Measurements from ENCODE around the gene UAP1L1.
"Not testable (repeated sequence)": the region's sequence is repeated elsewhere in the genome, so short reads cannot be mapped to it uniquely, and the experiment has no call there.

The UAP1L1 gene

GRCh38 chr9:137116728-137117127 is 39.4 kb downstream of the UAP1L1 start:
- peaks cover 53% of the 10 kb centered on the region for H3K27me3 ChIP-seq (ENCODE audit: insufficient read depth, low read length)
- H3K27ac ChIP-seq (ENCODE audit: low read length), result no peak overlapping the region
- no peaks in the 10 kb centered on the region for H3K36me3 ChIP-seq (ENCODE audit: insufficient read depth, low read depth, low read length)
- no peaks in the 10 kb centered on the region for H3K9me3 ChIP-seq (ENCODE audit: insufficient read depth, low read depth, low read length)
- no peak overlapping the region for H3K9ac ChIP-seq (ENCODE audit: low read depth, low read length)
- no peaks in the 10 kb centered on the region for H3K4me1 ChIP-seq (ENCODE audit: insufficient read depth, low read length)
- no peak overlapping the region for H3K4me3 ChIP-seq (ENCODE audit: low read length)

- Histone ChIP-seq H3K9me3 (ENCODE audit: insufficient read depth, low read depth, low read length) (no peaks in the 10 kb centered on the region), H3K4me3 (ENCODE audit: low read length) (no peak overlapping the region), H3K27me3 (ENCODE audit: insufficient read depth, low read length) (peaks cover 53% of the 10 kb centered on the region), H3K36me3 (ENCODE audit: insufficient read depth, low read depth, low read length) (no peaks in the 10 kb centered on the region), H3K9ac (ENCODE audit: low read depth, low read length) (no peak overlapping the region), H3K4me1 (ENCODE audit: insufficient read depth, low read length) (no peaks in the 10 kb centered on the region), H3K27ac (ENCODE audit: low read length) (no peak overlapping the region)
Observed at GRCh38 chr9:137117269-137117731, 40.0 kb downstream of the UAP1L1 start.

GRCh38 chr9:137118092-137118603 is 40.8 kb downstream of the UAP1L1 start:
- not testable (repeated sequence) for H3K9ac ChIP-seq (ENCODE audit: low read depth, low read length); H3K36me3 ChIP-seq (ENCODE audit: insufficient read depth, low read depth, low read length); H3K27ac ChIP-seq (ENCODE audit: low read length); H3K9me3 ChIP-seq (ENCODE audit: insufficient read depth, low read depth, low read length); H3K4me3 ChIP-seq (ENCODE audit: low read length); H3K4me1 ChIP-seq (ENCODE audit: insufficient read depth, low read length)
- H3K27me3 ChIP-seq (ENCODE audit: insufficient read depth, low read length), result peaks cover 46% of the 10 kb centered on the region

GRCh38 chr9:137121927-137122795 is 44.8 kb downstream of the UAP1L1 start:
- H3K27ac ChIP-seq (ENCODE audit: low read length); H3K9ac ChIP-seq (ENCODE audit: low read depth, low read length); H3K9me3 ChIP-seq (ENCODE audit: insufficient read depth, low read depth, low read length); H3K27me3 ChIP-seq (ENCODE audit: insufficient read depth, low read length); H3K4me1 ChIP-seq (ENCODE audit: insufficient read depth, low read length); H3K36me3 ChIP-seq (ENCODE audit: insufficient read depth, low read depth, low read length); H3K4me3 ChIP-seq (ENCODE audit: low read length): not testable (repeated sequence)

GRCh38 chr9:137122796-137123467 is 45.6 kb downstream of the UAP1L1 start:
- H3K27me3 ChIP-seq (ENCODE audit: insufficient read depth, low read length); H3K9me3 ChIP-seq (ENCODE audit: insufficient read depth, low read depth, low read length); H3K9ac ChIP-seq (ENCODE audit: low read depth, low read length); H3K27ac ChIP-seq (ENCODE audit: low read length); H3K36me3 ChIP-seq (ENCODE audit: insufficient read depth, low read depth, low read length); H3K4me1 ChIP-seq (ENCODE audit: insufficient read depth, low read length); H3K4me3 ChIP-seq (ENCODE audit: low read length): not testable (repeated sequence)

- H3K4me1 ChIP-seq (ENCODE audit: insufficient read depth, low read length), result peaks cover 4% of the 10 kb centered on the region; the same call in 1 of the 2 replicates
- no peak overlapping the region for H3K4me3 ChIP-seq (ENCODE audit: low read length)
- no peak overlapping the region for H3K9ac ChIP-seq (ENCODE audit: low read depth, low read length)
- no peaks in the 10 kb centered on the region for H3K36me3 ChIP-seq (ENCODE audit: insufficient read depth, low read depth, low read length)
- H3K9me3 ChIP-seq (ENCODE audit: insufficient read depth, low read depth, low read length), result no peaks in the 10 kb centered on the region
- H3K27ac ChIP-seq (ENCODE audit: low read length), result no peak overlapping the region
- peaks cover 2% of the 10 kb centered on the region for H3K27me3 ChIP-seq (ENCODE audit: insufficient read depth, low read length)
Observed at GRCh38 chr9:137123468-137123837, 46.1 kb downstream of the UAP1L1 start.

- not testable (repeated sequence) for H3K9me3 ChIP-seq (ENCODE audit: insufficient read depth, low read depth, low read length); H3K36me3 ChIP-seq (ENCODE audit: insufficient read depth, low read depth, low read length); H3K27me3 ChIP-seq (ENCODE audit: insufficient read depth, low read length); H3K9ac ChIP-seq (ENCODE audit: low read depth, low read length); H3K4me3 ChIP-seq (ENCODE audit: low read length); H3K27ac ChIP-seq (ENCODE audit: low read length); H3K4me1 ChIP-seq (ENCODE audit: insufficient read depth, low read length)
Observed at GRCh38 chr9:137123952-137124462, 46.7 kb downstream of the UAP1L1 start.

- Histone ChIP-seq H3K4me1 (ENCODE audit: insufficient read depth, low read length) (peaks cover 6% of the 10 kb centered on the region; the same call in 1 of the 2 replicates), H3K9me3 (ENCODE audit: insufficient read depth, low read depth, low read length) (no peaks in the 10 kb centered on the region), H3K9ac (ENCODE audit: low read depth, low read length) (no peak overlapping the region), H3K27ac (ENCODE audit: low read length) (no peak overlapping the region), H3K27me3 (ENCODE audit: insufficient read depth, low read length) (peaks cover 22% of the 10 kb centered on the region), H3K4me3 (ENCODE audit: low read length) (no peak overlapping the region), H3K36me3 (ENCODE audit: insufficient read depth, low read depth, low read length) (no peaks in the 10 kb centered on the region)
Observed at GRCh38 chr9:137126786-137127185, 49.5 kb downstream of the UAP1L1 start.

GRCh38 chr9:137127301-137128157 is 50.2 kb downstream of the UAP1L1 start:
- no peak overlapping the region for H3K27ac ChIP-seq (ENCODE audit: low read length)
- peaks cover 27% of the 10 kb centered on the region for H3K27me3 ChIP-seq (ENCODE audit: insufficient read depth, low read length)
- no peak overlapping the region for H3K9ac ChIP-seq (ENCODE audit: low read depth, low read length)
- no peak overlapping the region for H3K4me3 ChIP-seq (ENCODE audit: low read length)
- H3K36me3 ChIP-seq (ENCODE audit: insufficient read depth, low read depth, low read length), result no peaks in the 10 kb centered on the region
- no peaks in the 10 kb centered on the region for H3K9me3 ChIP-seq (ENCODE audit: insufficient read depth, low read depth, low read length)
- peaks cover 6% of the 10 kb centered on the region; the same call in 1 of the 2 replicates for H3K4me1 ChIP-seq (ENCODE audit: insufficient read depth, low read length)

GRCh38 chr9:137128158-137128861 is 51.0 kb downstream of the UAP1L1 start:
- Histone ChIP-seq H3K4me3 (ENCODE audit: low read length) (peak overlapping the region; percentile 90), H3K27ac (ENCODE audit: low read length) (no peak overlapping the region), H3K4me1 (ENCODE audit: insufficient read depth, low read length) (peaks cover 6% of the 10 kb centered on the region; the same call in 1 of the 2 replicates), H3K27me3 (ENCODE audit: insufficient read depth, low read length) (peaks cover 33% of the 10 kb centered on the region), H3K9ac (ENCODE audit: low read depth, low read length) (peak overlapping the region; percentile 89; the same call in 1 of the 2 replicates), H3K36me3 (ENCODE audit: insufficient read depth, low read depth, low read length) (no peaks in the 10 kb centered on the region), H3K9me3 (ENCODE audit: insufficient read depth, low read depth, low read length) (no peaks in the 10 kb centered on the region)

Data from iPS-20b (cell line).